Eye (tissue), 1 donor: Measurements from ENCODE around the gene FXR2.

Source experiments
- DNase-seq: peaks from one replicate; pipeline ENCODE4 v3.0.0-alpha.2; 2015

The FXR2 gene

GRCh38 chr17:7569571-7569970, 45.1 kb downstream of the FXR2 start:
- DNase-seq: no peak

- DNase-seq: no peak
Measured at GRCh38 chr17:7563115-7563869, 51.4 kb downstream of the FXR2 start.

- DNase-seq: no peak
Measured at GRCh38 chr17:7562208-7562605, 52.5 kb downstream of the FXR2 start.

DNA sequence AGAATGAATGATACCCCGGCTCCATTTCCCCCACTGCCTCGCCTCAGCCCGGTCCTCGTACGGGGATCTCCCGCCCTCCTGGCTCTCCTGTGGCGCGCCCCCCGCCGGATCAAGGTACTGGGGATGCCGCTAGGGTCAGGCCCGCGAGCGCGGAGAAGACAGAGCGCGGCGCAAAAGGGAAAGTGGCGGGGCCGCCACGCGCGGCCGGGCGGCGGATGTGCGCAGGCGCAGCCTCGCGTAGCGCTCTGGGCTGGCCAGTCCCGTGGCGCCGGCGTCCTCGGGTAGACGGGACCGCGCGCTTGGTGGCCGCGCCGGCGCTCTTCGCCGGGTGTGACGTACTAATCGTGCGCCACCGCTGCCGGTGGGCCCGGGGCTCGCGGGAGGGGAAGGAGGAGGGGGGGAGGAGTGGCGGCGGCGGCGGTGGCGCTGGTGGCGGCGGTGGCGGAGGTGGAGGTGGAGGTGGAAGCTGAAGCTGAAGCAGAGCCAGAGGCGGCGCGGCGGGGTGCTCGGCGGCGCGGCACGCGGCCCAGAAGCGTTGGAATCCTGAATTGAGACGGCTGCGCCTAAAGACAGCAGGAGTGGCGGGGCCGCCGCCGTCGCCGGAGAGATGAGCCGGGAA, 53.0 kb downstream of the FXR2 start, which contains the start of gene SENP3:
TSS of gene SENP3 (plus strand) at position 331 of the 619 bp plus-strand sequence. CDS start 1,158 bp downstream, outside the sequence.
- DNase-seq: peak; percentile 96

DNA sequence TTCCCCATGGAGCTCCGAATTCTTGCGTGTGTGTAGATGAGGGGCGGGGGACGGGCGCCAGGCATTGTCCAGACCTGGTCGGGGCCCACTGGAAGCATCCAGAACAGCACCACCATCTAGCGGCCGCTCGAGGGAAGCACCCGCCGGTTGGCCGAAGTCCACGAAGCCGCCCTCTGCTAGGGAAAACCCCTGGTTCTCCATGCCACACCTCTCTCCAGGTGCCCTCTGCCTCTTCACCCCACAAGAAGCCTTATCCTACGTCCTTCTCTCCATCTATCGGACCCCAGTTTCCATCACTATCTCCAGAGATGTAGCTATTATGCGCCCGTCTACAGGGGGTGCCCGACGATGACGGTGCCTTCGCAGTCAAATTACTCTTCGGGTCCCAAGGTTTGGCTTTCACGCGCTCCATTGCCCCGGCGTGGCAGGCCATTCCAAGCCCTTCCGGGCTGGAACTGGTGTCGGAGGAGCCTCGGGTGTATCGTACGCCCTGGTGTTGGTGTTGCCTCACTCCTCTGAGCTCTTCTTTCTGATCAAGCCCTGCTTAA, 53.6 kb downstream of the FXR2 start:
- DNase-seq: peak; percentile 97

DNA sequence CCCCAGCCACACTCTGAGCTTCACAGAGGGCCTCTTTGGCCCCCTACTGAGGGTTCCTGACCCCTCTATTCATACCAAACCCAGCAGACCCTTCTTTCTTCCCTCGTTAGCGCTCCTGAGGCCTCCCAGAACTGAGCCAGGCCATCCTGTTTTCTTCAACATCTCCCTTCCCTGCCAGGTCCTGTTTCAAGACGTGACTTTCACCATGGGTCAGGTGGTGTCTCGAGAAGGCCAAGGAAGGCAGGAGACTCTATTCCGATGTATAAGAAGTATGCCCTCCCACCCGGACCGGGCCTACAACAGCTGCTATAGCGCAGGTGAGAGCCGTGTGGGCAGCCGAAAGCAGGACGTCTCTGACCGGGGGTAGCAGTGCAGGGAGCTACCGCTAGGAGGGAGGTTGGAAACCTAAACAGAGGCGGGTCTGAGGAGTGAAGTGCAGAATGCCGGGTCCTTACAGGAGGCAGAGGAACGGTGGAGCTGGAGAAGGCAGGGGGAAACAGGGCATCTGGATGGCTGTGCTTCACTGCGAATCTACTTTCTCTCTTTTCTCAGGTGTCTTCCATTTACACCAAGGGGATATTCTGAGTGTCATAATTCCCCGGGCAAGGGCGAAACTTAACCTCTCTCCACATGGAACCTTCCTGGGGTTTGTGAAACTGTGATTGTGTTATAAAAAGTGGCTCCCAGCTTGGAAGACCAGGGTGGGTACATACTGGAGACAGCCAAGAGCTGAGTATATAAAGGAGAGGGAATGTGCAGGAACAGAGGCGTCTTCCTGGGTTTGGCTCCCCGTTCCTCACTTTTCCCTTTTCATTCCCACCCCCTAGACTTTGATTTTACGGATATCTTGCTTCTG, 54.3 kb downstream of the FXR2 start:
- DNase-seq: peak; percentile 89

DNA sequence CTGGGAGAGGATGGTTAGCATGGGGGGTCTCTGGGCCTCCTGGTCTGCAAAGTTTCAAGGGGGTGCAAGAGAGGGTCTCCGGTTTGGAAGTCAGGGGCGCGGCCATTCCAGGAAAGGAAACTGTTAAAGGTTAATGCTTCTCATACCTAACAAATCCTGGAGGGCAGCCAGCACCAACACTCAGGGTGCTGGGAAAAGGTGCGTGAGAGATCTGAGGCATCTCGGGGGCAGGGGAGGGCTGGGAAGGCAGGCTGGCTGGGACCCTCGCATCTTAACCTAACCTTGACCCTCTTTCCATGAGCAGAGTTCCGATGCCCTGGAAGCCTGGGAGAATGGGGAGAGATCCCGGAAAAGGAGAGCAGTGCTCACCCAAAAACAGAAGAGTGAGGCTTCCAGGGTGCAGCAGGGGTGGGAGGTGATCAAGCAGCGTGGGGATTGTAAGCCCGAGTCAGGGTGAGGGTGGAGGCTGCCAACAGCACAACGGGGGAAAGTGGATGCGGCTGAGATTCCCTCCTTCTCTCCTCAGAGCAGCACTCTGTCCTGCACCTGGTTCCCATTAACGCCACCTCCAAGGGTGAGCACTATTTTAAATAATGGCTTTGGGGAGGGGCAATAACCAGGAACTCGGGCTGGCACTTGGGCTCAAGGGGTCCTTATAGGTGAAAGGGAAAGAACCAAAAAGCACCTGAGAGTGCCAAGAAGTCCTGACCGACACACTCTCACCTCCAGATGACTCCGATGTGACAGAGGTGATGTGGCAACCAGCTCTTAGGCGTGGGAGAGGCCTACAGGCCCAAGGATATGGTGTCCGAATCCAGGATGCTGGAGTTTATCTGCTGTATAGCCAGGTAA, 55.2 kb downstream of the FXR2 start:
- DNase-seq: no peak

- DNase-seq: no peak
Measured at GRCh38 chr17:7558544-7559319, 56.0 kb downstream of the FXR2 start, which contains the start of gene TNFSF13. Gene TNFSF13, plus strand, starts transcription at chr17:7558750. Its CDS starts 290 bp downstream, at chr17:7559040.

DNA sequence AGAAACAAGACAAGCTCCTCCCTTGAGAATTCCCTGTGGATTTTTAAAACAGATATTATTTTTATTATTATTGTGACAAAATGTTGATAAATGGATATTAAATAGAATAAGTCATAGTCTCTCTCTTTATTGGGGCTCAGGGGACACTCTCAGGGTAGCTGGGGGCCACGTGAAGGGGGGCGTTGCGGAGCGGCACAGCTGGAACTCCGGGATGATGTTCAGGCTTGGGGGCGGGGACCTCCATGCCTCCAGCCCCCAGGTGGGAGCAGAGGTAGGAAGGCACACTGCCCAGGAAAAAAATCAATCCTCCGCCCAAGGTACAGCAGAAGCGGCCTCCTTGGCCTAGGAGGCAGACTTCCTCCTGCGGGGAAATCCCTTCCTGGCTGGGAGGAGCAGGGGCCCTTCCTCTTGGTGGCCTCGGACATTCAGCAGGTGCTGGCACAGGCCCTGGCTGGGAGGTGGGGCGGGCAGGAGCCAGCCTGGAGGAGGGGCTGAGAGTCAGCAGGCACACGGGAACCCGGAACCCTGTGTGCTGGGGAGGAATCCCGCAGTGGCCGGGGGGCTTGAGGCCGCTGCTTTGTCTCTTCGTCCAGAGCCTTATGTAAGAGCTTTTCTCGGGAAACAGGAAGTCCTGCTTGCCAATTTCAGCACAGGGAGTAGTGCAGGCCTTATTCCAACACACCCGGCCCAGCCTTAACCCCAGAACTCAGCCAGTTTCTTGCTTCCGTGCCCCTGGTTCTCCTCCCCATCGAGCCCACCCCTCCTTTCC, 56.7 kb downstream of the FXR2 start:
- peak; percentile 66 for DNase-seq

- DNase-seq: no peak
Measured at GRCh38 chr17:7557147-7557764, 57.4 kb downstream of the FXR2 start.

GRCh38 chr17:7556627-7557026, 58.1 kb downstream of the FXR2 start:
- DNase-seq: no peak

GRCh38 chr17:7555320-7555948, 59.3 kb downstream of the FXR2 start:
- DNase-seq: no peak

DNA sequence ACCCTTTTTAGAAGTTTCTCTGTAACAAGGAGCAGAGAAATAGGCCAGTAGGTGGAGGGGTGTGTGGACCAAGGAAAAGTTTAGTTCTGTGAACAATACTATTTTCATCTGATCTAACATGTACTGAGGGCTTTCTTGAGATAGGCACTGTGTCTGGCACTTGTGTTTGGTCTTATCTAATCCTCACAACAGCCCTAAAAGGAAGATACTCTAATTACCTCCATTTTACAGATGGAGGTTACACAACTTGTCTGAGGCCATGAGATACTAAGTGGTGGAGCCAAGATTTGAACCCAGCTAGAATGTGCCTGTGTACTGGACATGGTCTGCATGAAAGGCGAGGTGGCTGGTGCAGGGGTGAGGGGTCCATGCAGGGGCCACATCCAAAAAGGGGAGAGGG, 61.3 kb downstream of the FXR2 start:
- DNase-seq: no peak

DNA sequence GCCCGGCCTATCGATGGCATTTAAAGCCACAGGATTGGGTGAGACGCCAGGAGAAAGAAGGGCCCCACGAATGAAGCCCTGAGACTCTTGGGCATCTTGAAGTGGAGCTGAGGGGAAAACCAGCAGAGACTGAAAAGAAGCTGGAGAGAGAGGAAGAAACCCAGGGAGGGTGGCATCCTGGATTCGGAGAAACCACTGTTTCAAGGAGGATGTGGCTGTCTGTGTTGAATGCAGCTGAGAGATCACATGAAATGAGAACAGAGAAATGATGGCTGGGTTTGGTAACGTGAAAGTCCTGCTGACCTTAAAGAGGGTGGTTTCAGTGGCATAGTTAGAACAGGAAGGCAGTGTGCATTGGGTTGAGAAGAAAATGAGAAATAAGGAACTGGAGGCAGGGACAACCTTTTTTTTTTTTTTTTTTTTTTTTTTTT, 62.1 kb downstream of the FXR2 start:
- DNase-seq: no peak

DNA sequence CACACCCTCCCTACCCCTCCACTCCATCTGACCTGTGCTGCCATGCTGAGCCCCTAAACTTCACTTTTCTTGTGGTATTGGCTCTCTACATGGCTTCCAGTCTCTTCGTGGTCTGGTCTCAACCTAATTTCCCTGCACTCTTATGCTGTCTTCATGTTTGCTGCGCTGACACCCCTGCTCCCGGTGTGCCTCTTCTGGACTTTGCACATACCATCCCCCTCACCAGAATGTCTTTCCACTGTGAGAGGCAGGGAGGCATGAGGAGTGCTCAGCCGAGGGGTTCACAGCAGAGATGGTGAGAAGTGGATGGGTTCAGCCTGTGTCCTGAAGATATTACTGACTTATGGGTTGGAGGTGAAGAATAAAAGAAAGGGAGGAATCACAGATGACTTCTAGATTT, 63.3 kb downstream of the FXR2 start:
- DNase-seq: no peak

- no peak for DNase-seq
Measured at GRCh38 chr17:7550344-7550743, 64.4 kb downstream of the FXR2 start.

DNA sequence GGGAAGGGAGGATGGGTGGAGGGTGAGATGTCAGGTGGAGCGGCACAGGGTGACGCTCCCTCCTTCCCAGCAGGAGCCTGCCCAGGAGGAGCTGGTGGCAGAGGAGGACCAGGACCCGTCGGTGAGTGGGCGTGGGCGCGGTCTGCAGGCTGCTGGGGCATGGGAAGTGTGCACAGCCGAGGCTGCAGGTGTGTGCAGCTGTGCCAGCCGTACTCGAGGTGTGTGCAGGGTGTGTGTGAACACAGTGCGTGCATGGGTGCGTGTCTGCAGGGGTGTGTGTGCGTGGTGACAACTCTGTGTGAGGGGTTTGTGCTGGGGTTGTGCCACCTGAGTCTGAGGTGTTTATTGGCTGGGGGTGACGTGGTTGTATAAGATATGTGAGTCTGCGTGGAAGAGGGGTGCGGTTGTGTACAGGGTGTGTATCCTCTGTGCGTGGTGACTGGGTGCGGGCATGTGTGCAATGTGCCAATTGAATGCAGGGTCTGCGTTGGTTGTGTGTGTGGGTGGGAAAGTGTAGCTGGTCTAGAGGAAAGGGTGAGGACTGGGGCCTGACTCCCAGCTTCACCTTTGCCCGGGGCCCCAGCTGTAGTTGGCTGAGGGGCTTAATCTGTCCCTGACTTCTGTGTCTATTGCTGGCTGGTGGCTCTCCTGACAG, 65.2 kb downstream of the FXR2 start:
- no peak for DNase-seq

- peak; percentile 64 for DNase-seq
Measured at GRCh38 chr17:7548585-7549400, 65.9 kb downstream of the FXR2 start, which contains the start of gene TNFSF12. Gene TNFSF12, plus strand, starts transcription at chr17:7549058. Its CDS starts 96 bp downstream, at chr17:7549154.
